GM19438 (cell line): ENCODE results near the gene SNRNP27.
"Not testable (repeated sequence)": the region's sequence is repeated elsewhere in the genome, so short reads cannot be mapped to it uniquely, and the experiment has no call there.

ENCODE experiments used
- ATAC-seq: cut with Tn5 transposase; IDR thresholded peaks from one replicate; pipeline ENCODE4 v1.9.1; 2021; ENCODE audit warnings: low read depth; ENCODE audit not compliant: unreplicated experiment

SNRNP27 gene

GRCh38 chr2:69893684-69894551 is at the start of gene SNRNP27:
Gene SNRNP27, plus strand, starts transcription at chr2:69893956. Its CDS starts 29 bp downstream, at chr2:69893985.
- ATAC-seq: no peak

GRCh38 chr2:69843993-69844392 is 49.8 kb upstream of the SNRNP27 start:
- no peak for ATAC-seq

- no peak for ATAC-seq
Observed at GRCh38 chr2:69844560-69844959, 49.2 kb upstream of the SNRNP27 start.

GRCh38 chr2:69846182-69847067 is 47.3 kb upstream of the SNRNP27 start:
- no peak for ATAC-seq

- no peak for ATAC-seq
Observed at GRCh38 chr2:69847068-69847828, 46.5 kb upstream of the SNRNP27 start.

GRCh38 chr2:69848186-69848790 is 45.5 kb upstream of the SNRNP27 start:
- ATAC-seq: no peak

GRCh38 chr2:69858261-69858660 is 35.5 kb upstream of the SNRNP27 start:
- no peak for ATAC-seq

- no peak for ATAC-seq
Observed at GRCh38 chr2:69863298-69863697, 30.5 kb upstream of the SNRNP27 start.

- no peak for ATAC-seq
Observed at GRCh38 chr2:69888451-69888850, 5.3 kb upstream of the SNRNP27 start.

GRCh38 chr2:69889302-69889701 is 4.5 kb upstream of the SNRNP27 start:
- ATAC-seq: no peak

- no peak for ATAC-seq
Observed at GRCh38 chr2:69890881-69891280, 2.9 kb upstream of the SNRNP27 start.

GRCh38 chr2:69892838-69893424 is 825 bp upstream of the SNRNP27 start:
- not testable (repeated sequence) for ATAC-seq

GRCh38 chr2:69894737-69895136 is 981 bp downstream of the SNRNP27 start:
- not testable (repeated sequence) for ATAC-seq

GRCh38 chr2:69902213-69902922 is 8.6 kb downstream of the SNRNP27 start:
- no peak for ATAC-seq

GRCh38 chr2:69907216-69907615 is 13.5 kb downstream of the SNRNP27 start:
- ATAC-seq: no peak

- no peak for ATAC-seq
Observed at GRCh38 chr2:69911985-69912563, 18.3 kb downstream of the SNRNP27 start.

- peak; percentile 92 for ATAC-seq
Observed at GRCh38 chr2:69914164-69914949, 20.6 kb downstream of the SNRNP27 start.
